GM21360 (cell line): ENCODE measurements around the gene TRAPPC5.

Source experiments
- ATAC-seq: cut with Tn5 transposase; IDR thresholded peaks from one replicate; pipeline ENCODE4 v1.9.1; 2021; ENCODE audit warnings: mild to moderate bottlenecking, moderate library complexity; ENCODE audit not compliant: unreplicated experiment

The TRAPPC5 gene

GRCh38 chr19:7674010-7675005, 6.3 kb upstream of the TRAPPC5 start:
- ATAC-seq = no peak

DNA sequence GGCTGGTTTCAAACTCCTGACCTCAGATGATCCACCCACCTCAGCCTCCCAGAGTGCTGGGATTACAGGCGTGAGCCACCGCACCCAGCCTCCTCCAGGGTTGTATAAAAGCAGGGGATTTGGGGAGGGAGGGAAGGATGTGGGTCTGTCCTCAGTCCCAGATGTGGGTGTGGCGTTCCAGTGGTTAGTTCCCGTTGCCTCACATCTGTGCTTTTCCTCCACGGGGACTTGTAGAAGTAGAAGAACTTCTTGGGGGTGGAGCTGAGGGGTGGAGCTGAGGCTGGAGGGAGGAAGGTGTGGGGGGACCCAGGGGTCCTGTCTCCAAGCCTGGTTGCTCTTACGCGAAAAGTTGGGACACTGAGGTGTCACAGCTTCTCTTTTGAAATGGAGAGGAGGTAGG, 4.3 kb upstream of the TRAPPC5 start:
- no peak for ATAC-seq

DNA sequence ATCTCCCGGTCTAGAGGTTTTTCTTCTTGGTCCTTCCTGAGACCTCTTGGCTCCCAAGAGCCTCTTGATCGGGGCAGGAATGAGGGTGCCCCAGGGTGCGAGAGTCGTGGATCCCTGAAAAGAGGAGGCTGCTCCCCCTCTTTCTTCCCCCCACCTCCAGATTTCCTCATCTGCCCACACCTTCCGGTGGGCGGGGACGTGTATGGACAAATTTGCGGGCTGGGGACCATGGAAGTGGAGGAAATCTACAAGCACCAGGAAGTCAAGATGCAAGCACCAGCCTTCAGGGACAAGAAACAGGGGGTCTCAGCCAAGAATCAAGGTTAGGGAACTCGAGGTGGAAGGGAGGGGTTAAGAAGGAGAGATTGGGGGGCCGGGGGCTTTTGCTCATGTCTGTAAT, 3.8 kb upstream of the TRAPPC5 start, which contains the start of gene MCEMP1:
MCEMP1 (plus strand) TSS at position 237 of the 400 bp plus-strand sequence; CDS start at position 268, 31 bp downstream.
- no peak for ATAC-seq

GRCh38 chr19:7677669-7678311, 2.8 kb upstream of the TRAPPC5 start:
- no peak for ATAC-seq

DNA sequence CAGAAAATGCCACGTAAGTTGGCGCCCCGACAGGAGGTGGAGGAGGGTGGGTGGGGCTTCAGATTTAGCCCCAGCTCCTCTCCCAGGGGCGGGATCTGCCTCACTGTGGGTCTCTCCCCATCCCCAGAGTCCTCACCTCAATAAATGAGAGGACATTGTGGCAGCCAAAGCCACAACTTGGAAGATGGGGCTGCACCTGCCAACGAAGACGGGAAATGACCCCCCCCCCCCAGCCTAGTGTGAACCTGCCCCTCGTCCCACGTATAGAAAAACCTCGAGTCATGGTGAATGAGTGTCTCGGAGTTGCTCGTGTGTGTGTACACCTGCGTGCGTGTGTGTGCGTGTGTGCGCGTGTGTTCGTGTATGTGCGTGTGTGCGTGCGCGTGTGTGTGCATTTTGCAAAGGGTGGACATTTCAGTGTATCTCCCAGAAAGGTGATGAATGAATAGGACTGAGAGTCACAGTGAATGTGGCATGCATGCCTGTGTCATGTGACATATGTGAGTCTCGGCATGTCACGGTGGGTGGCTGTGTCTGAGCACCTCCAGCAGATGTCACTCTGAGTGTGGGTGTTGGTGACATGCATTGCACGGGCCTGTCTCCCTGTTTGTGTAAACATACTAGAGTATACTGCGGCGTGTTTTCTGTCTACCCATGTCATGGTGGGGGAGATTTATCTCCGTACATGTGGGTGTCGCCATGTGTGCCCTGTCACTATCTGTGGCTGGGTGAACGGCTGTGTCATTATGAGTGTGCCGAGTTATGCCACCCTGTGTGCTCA, 1.5 kb upstream of the TRAPPC5 start:
- no peak for ATAC-seq

GRCh38 chr19:7679771-7680605, 645 bp upstream of the TRAPPC5 start:
- ATAC-seq = no peak

- peak; percentile 26 for ATAC-seq
Observed at GRCh38 chr19:7681340-7682174, 924 bp downstream of the TRAPPC5 start.

DNA sequence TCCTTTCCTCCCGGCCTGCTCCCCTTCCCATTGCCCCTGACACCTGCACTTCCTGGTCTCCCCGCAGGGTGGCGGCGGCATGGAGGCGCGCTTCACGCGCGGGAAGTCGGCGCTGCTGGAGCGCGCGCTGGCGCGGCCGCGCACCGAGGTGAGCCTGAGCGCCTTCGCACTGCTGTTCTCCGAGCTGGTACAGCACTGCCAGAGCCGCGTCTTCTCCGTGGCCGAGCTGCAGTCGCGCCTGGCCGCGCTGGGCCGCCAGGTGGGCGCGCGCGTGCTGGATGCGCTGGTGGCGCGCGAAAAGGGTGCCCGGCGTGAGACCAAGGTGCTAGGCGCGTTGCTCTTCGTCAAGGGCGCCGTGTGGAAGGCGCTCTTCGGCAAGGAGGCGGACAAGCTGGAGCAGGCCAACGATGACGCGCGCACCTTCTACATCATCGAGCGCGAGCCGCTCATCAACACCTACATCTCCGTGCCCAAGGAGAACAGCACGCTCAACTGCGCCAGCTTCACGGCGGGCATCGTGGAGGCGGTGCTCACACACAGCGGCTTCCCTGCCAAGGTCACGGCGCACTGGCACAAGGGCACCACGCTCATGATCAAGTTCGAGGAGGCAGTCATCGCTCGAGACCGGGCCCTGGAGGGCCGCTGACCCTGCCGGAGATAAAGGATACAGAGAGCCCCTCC, 1.7 kb downstream of the TRAPPC5 start:
- ATAC-seq = no peak

DNA sequence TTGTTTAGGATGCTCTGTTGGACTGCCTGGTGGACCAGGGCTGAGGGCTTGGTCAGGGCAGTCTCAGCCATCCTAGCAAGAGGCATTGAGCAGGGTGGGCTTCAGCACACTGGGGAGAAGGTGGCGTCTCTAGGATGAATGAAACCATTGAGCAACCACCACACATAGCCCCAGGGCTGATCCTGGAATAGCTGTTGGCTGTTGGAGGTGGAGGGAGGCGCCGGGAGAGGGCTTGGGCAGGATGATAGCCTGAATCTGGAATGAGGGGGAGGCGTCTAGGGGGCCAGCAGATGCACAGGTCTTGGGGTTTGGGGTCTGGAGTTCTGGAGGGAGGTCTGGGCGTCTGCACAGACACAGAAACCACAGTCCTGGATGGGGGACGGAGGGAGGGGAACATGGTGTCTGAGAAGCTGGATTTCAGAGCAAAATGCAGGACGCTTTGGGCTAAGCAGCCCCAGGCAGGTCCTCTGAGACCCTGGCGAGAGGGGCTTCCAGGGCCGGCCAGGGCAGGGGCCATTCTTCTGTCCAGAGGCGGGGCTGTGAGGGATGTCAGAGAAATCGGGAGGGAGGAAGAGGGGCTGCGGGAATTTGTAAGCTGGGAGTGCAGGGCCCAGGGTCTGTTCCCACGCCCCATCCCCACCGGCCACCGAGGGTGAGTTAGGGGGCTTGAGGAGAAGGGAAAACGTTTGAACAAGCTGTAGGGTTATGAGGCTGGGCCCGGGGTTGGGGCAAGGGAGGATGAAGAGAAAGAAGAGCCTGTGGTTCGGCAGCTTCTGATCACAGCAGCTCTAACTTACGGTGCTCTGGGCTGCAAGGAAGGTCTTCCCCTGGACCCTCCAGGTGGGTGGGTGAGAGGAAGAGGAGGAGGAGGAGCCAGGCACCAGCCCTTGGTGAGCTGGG, 5.2 kb downstream of the TRAPPC5 start:
- ATAC-seq = no peak

GRCh38 chr19:7687177-7687576, 6.5 kb downstream of the TRAPPC5 start:
- no peak for ATAC-seq

- ATAC-seq = no peak
Observed at GRCh38 chr19:7689165-7689564, 8.5 kb downstream of the TRAPPC5 start.

DNA sequence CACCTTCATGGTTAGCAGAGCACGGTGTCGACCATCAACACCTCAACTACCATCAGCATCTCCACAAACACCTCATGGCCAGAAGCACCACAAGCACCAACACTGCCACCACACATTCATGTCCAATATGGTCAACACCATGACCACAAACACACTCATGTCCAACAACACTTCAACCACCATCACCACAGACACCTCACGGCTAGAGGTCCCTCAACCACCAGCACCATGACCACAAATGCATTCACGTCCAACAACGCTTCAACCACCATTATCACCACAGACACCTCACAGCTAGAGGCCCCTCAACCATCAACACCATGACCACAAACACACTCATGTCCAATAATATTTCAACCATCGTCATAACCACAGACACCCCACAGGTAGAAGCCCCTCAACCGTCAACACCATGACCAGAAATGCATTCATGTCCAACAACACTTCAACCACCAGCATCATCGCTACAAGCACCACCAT, 10.2 kb downstream of the TRAPPC5 start:
- no peak for ATAC-seq

DNA sequence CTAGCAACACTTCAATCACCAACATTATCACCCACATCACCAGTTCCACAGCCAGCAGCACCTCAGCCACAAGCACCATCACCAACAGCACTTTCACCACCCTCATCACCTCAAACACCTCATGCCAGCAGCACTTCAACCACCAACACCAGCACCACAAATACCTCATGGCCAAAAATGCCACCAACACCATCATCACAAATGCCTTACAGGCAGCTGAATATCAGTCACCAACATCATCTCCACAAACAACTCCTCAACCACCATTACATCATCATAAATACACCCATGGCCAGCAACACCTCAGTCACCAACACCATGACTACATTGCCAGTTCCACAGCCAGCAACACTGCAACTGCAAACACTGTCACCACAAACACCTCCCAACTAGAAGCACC, 10.9 kb downstream of the TRAPPC5 start:
- ATAC-seq = no peak

GRCh38 chr19:7692417-7693088, 11.9 kb downstream of the TRAPPC5 start:
- ATAC-seq = no peak

- ATAC-seq = no peak
Observed at GRCh38 chr19:7694499-7694898, 13.9 kb downstream of the TRAPPC5 start.

GRCh38 chr19:7697721-7698287, 17.2 kb downstream of the TRAPPC5 start:
- ATAC-seq = no peak

- ATAC-seq = no peak
Observed at GRCh38 chr19:7698583-7698982, 17.9 kb downstream of the TRAPPC5 start.
